BJ (cell line): ENCODE data around the gene DYNLT2. TPM values are rescaled to one million over a fixed set of nuclear protein-coding genes. Genes with fewer than 3 reads are reported as not detected.

Source experiments
- CTCF ChIA-PET: fragments of 350-600 bp; formaldehyde crosslinking; extraction: SDS; loops from one replicate; lab custom pipeline; 2021; ENCODE audit warnings: antibody characterized with exemption, inconsistent platforms; lab: Yijun Ruan, JAX
- POLR2A ChIA-PET: fragments of 300-600 bp; sonication (Branson Sonifier 250); formaldehyde crosslinking; extraction: SDS; loops from one replicate; lab custom pipeline; 2021; ENCODE audit warnings: antibody characterized with exemption; lab: Charles Lee
- DNase-seq: peaks from one replicate; pipeline ENCODE4 v3.0.0-alpha.2; 2011; ENCODE audit warnings: low read depth
- H3K27me3 ChIP-seq: 2 replicates; pipeline ENCODE4 v1.6.0; 2011; ENCODE audit warnings: low read length; ENCODE audit not compliant: control insufficient read depth, insufficient read depth
- H3K36me3 ChIP-seq: 2 replicates; pipeline ENCODE4 v1.5.1; 2011; ENCODE audit warnings: low read length; ENCODE audit not compliant: control insufficient read depth, insufficient read depth
- H3K4me3 ChIP-seq: 2 replicates; pipeline ENCODE4 v1.5.1; 2011; ENCODE audit warnings: low read depth, mild to moderate bottlenecking, control low read depth, low read length
- CTCF ChIP-seq: IDR thresholded peaks from 2 replicates; pipeline ENCODE4 v1.5.1; 2011; ENCODE audit warnings: low read depth, mild to moderate bottlenecking, control low read depth, inconsistent platforms, low read length, moderate library complexity; ENCODE audit not compliant: insufficient read depth
- polyA plus RNA-seq: library from polyadenylated mRNA; depleted of rRNA; stranded (reverse); fragments of >200 nt; gene quantifications from 2 replicates; pipeline ENCODE4 v1.2.3, GENCODE V29; 2011

The DYNLT2 gene
- polyA plus RNA-seq, 1 experiment, result 0.32 TPM

- Histone ChIP-seq H3K4me3 (no peak overlapping the region), H3K27me3 (no peaks in the 10 kb centered on the region), H3K36me3 (no peaks in the 10 kb centered on the region)
- DNase-seq, result no peak
- ChIA-PET POLR2A (no interaction called here), CTCF (no interaction called here)
- TF ChIP-seq CTCF, result no peak
Observed at GRCh38 chr6:169726963-169727362, 24.4 kb downstream of the DYNLT2 start.

GRCh38 chr6:169726049-169726400 lies 25.3 kb downstream of the DYNLT2 start:
- ChIA-PET POLR2A (no interaction called here), CTCF (no interaction called here)
- Histone ChIP-seq H3K36me3 (no peaks in the 10 kb centered on the region), H3K27me3 (no peaks in the 10 kb centered on the region), H3K4me3 (no peak overlapping the region)
- no peak for TF ChIP-seq CTCF
- DNase-seq, result no peak

- Histone ChIP-seq H3K27me3 (no peaks in the 10 kb centered on the region), H3K4me3 (peak overlapping the region; percentile 68), H3K36me3 (no peaks in the 10 kb centered on the region)
- POLR2A ChIA-PET, result interaction anchor here (0.6 kb wide), 1 partner anchor 13 kb away, joined by 3 read pairs; no protein-coding TSS in a partner anchor
- CTCF ChIA-PET, result interaction anchor here (0.6 to 0.7 kb wide), 3 partner anchors 71 to 805 kb away, joined by 3 read pairs; no protein-coding TSS in a partner anchor
- no peak for TF ChIP-seq CTCF
- DNase-seq, result no peak
Observed at GRCh38 chr6:169725125-169726048, 26.0 kb downstream of the DYNLT2 start.

GRCh38 chr6:169724494-169725124 lies 26.8 kb downstream of the DYNLT2 start, which contains the start of gene PHF10:
Gene PHF10 (minus strand): TSS chr6:169724500. CDS start chr6:169723931, 569 bp downstream.
- Histone ChIP-seq H3K4me3 (peak within 1 kb of the TSS; percentile 75), H3K36me3 (no peaks in the 10 kb centered on the region), H3K27me3 (no peaks in the 10 kb centered on the region)
- CTCF ChIA-PET, result interaction anchor here (0.6 kb wide), 2 partner anchors 70 to 806 kb away, joined by 3 read pairs; no protein-coding TSS in a partner anchor
- TF ChIP-seq CTCF, result no peak
- DNase-seq, result no peak
- POLR2A ChIA-PET, result interaction anchor here (0.6 kb wide), 1 partner anchor 14 kb away, joined by 3 read pairs; no protein-coding TSS in a partner anchor

GRCh38 chr6:169723991-169724493 lies 27.3 kb downstream of the DYNLT2 start:
- H3K4me3 ChIP-seq, result peak overlapping the region; percentile 75
- CTCF ChIA-PET, result no interaction called here
- H3K27me3 ChIP-seq, result no peaks in the 10 kb centered on the region
- POLR2A ChIA-PET, result interaction anchor here (0.7 kb wide), 1 partner anchor 76 kb away, joined by 3 read pairs; no protein-coding TSS in a partner anchor
- TF ChIP-seq CTCF, result no peak
- no peak for DNase-seq
- H3K36me3 ChIP-seq, result no peaks in the 10 kb centered on the region
